Kidney (tissue), 14 donors: ENCODE results near the gene NEDD9. TPM values are rescaled to one million over a fixed set of nuclear protein-coding genes. Genes with fewer than 3 reads are reported as not detected.

ENCODE experiments used
- DNase-seq, 5 donors: peaks; one replicate each; pipeline ENCODE4 v3.0.0-alpha.2; 2013 to 2020
- FAIRE-seq: peaks from 2 replicates; lab custom pipeline; 2012; peaks lifted over from hg19 to GRCh38; lab: Jason Lieb, UNC
- H3K27ac ChIP-seq, 2 donors: one replicate each; pipeline ENCODE4 v1.7.0; 2013; ENCODE audit warnings: low read depth in 2 of 2, low read length in 2 of 2, inconsistent platforms in 1 of 2
- H3K27me3 ChIP-seq: one replicate; pipeline ENCODE4 v1.7.1; 2013; ENCODE audit warnings: low read length, inconsistent platforms; ENCODE audit not compliant: control insufficient read depth, insufficient read depth
- H3K36me3 ChIP-seq, 3 donors: one replicate each; pipeline versions ENCODE4 v1.7.0 to v1.7.1; 2013; ENCODE audit warnings: low read length in 3 of 3, control low read depth in 1 of 3, inconsistent platforms in 1 of 3; ENCODE audit not compliant: insufficient read depth in 3 of 3, control insufficient read depth in 2 of 3
- H3K4me1 ChIP-seq, 3 donors: one replicate each; pipeline versions ENCODE4 v1.7.0 to v1.7.1; 2013; ENCODE audit warnings: low read length in 3 of 3, inconsistent platforms in 1 of 3, low read depth in 1 of 3; ENCODE audit not compliant: control insufficient read depth in 2 of 3, insufficient read depth in 2 of 3
- H3K4me3 ChIP-seq, 3 donors: one replicate each; pipeline versions ENCODE4 v1.7.0 to v1.8.1; 2013; ENCODE audit warnings: low read length in 3 of 3, control low read depth in 1 of 3, inconsistent platforms in 1 of 3
- H3K9ac ChIP-seq, 3 donors: one replicate each; pipeline versions ENCODE4 v1.7.0 to v1.7.1; 2013; ENCODE audit warnings: low read length in 3 of 3, control low read depth in 1 of 3, inconsistent platforms in 1 of 3
- H3K9me3 ChIP-seq, 3 donors: one replicate each; pipeline versions ENCODE4 v1.7.0 to v1.7.1; 2013; ENCODE audit warnings: low read length in 3 of 3, control low read depth in 1 of 3, inconsistent platforms in 1 of 3; ENCODE audit not compliant: control insufficient read depth in 2 of 3, insufficient read depth in 1 of 3
- CTCF ChIP-seq: IDR thresholded peaks from 3 replicates; pipeline ENCODE4 v1.5.1; 2012; ENCODE audit warnings: mild to moderate bottlenecking, moderate library complexity, borderline replicate concordance; ENCODE audit not compliant: insufficient read depth; ENCODE audit errors: extremely low read depth
- intact Hi-C: fragments of 100-400 bp; cut with DNase I; formaldehyde crosslinking; loops from one replicate; pipeline ENCODE4 v1.11.1; 2022
- polyA plus RNA-seq: library from polyadenylated mRNA; stranded (reverse); fragments of 350-450 nt; fragmentation: Illumina TruSeq; extraction: RNeasy Lipid Tissue Mini Kit (QIAGEN cat#74804); gene quantifications from one replicate; pipeline ENCODE4 v1.2.3, GENCODE V29; 2014; ENCODE audit warnings: low read depth, low replicate concordance; ENCODE audit not compliant: insufficient read depth
- total RNA-seq: library from RNA; stranded (reverse); fragmentation: NEBNext Ultra II Directional; extraction: Animal tissue kit (Norgen Biotek cat#: 25700); gene quantifications from one replicate; pipeline ENCODE4 v1.2.1, GENCODE V29; 2021
- donor health status: control.
- donor health status: control.
- donor health status: control.
- donor health status: control.
- donor health status: control.
- donor health status: DM: yes; HTN: yes; CAD: no.
- donor health status: Normal renal cell carcinoma (clear cell type).

Gene NEDD9
- total and polyA plus RNA-seq, 2 donors from 2014 or later: 19.2 to 101 TPM

- no peak overlapping the region for H3K9ac ChIP-seq
- H3K4me1 ChIP-seq: no peaks in the 10 kb centered on the region
- FAIRE-seq: no peak
- H3K27me3 ChIP-seq: no peaks in the 10 kb centered on the region
- no peak for TF ChIP-seq CTCF
- no peak overlapping the region for H3K4me3 ChIP-seq
- H3K27ac ChIP-seq: no peak overlapping the region
- H3K36me3 ChIP-seq: peaks cover 15 to 76% (median 62%) of the 10 kb centered on the region in 3 donors
- intact Hi-C loops: no loop called here
- DNase-seq: no peak
- H3K9me3 ChIP-seq: no peaks in the 10 kb centered on the region
Measured at GRCh38 chr6:11188161-11188915, 44.1 kb downstream of the NEDD9 start.

GRCh38 chr6:11187301-11187700 is 45.2 kb downstream of the NEDD9 start:
- Histone ChIP-seq H3K36me3 (peaks cover 15 to 75% (median 60%) of the 10 kb centered on the region in 3 donors), H3K9me3 (no peaks in the 10 kb centered on the region), H3K4me1 (no peaks in the 10 kb centered on the region), H3K27ac (no peak overlapping the region), H3K4me3 (no peak overlapping the region), H3K9ac (no peak overlapping the region), H3K27me3 (no peaks in the 10 kb centered on the region)
- no peak for TF ChIP-seq CTCF
- FAIRE-seq (no peak), DNase-seq (no peak)
- intact Hi-C loops: no loop called here

GRCh38 chr6:11185204-11185842 is 47.1 kb downstream of the NEDD9 start:
- intact Hi-C loops: no loop called here
- H3K27ac ChIP-seq: no peak overlapping the region
- FAIRE-seq: no peak
- DNase-seq: no peak
- no peak for TF ChIP-seq CTCF
- H3K27me3 ChIP-seq: no peaks in the 10 kb centered on the region
- no peak overlapping the region for H3K9ac ChIP-seq
- H3K4me1 ChIP-seq: no peaks in the 10 kb centered on the region
- peaks cover 15 to 58% (median 47%) of the 10 kb centered on the region in 3 donors for H3K36me3 ChIP-seq
- H3K9me3 ChIP-seq: no peaks in the 10 kb centered on the region
- no peak overlapping the region for H3K4me3 ChIP-seq
